Fibroblast of skin of left biceps (primary cell): Measurements from ENCODE around the gene MPP4.

ENCODE experiments used
- DNase-seq, 2 experiments: peaks; one replicate each; pipeline ENCODE4 v3.0.0-alpha.2; 2013; ENCODE audit warnings: low read depth in 2 of 2

The MPP4 gene

DNA sequence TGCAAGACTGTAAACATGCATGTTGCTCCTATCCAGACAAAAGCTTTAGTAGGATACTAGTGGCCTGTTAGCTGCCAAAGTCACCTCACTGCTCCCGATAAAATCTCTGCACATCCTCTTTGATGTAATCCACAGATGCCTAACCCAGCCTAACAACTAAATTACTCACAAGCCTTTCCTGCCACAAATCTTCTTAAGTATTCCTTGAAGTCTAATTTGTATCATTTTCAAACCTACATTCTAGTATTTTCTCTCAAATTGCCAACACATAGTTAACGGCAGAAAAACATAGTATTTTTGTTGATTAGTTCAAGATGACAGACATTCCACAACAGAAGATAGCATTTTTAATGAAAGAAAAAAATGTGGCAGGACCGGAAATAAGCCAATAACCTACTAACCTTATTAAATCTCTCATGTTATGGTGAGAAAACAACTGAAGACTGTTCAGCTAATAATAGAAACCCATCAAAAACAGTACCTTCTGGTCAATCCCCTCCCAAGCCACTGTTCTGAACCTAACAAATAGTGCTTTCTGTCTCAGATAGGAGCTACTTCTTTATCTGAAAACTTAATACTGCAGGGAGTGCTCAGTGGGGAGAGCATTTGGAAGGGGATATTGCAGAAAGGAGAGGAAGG, at the start of gene MPP4:
Gene MPP4 (minus strand): TSS at position 57 of the 639 bp plus-strand sequence. CDS start 4,690 bp downstream, outside the sequence.
- peak; percentile 55 to 59 for DNase-seq

- DNase-seq, result no peak
Observed at GRCh38 chr2:201746551-201746950, 48.1 kb upstream of the MPP4 start.

- DNase-seq, result no peak
Observed at GRCh38 chr2:201735486-201735885, 37.0 kb upstream of the MPP4 start.

DNA sequence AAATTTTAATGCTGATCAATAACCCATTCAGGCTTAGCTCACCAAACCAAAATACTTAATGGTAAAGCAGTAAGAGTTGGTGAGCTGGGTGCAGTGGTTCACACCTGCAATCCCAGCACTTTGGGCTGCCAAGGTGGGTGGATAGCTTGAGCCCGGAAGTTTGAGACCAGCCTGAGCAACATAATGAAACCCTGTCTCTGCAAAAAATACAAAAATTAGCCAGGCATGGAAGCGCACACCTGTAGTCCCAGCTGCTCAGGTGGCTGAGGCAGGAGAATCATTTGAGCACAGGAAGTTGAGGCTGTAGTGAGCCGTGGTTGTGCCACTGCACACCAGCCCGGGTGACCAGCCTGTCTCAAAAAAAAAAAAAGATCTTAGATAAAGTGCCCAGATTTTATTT, 35.7 kb upstream of the MPP4 start:
- DNase-seq, result no peak

DNA sequence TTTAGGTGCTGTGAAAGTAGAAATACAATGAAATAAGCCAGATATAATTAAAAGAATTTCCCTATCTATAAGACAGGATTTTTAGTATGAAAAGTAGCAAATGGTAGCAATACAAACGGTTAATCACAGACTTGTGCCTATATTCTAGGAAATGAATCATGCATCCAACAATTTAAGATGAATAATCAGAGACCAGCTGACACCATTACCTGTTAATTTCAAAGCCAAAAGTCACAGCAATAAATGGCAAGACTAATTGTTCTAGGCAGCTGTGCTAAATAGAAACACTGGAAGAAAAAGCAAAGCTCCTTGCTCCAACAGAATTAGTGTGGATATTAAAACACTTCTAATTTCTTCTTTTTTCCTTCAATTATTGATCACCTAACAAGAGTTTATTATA, 35.1 kb upstream of the MPP4 start:
- no peak for DNase-seq

DNA sequence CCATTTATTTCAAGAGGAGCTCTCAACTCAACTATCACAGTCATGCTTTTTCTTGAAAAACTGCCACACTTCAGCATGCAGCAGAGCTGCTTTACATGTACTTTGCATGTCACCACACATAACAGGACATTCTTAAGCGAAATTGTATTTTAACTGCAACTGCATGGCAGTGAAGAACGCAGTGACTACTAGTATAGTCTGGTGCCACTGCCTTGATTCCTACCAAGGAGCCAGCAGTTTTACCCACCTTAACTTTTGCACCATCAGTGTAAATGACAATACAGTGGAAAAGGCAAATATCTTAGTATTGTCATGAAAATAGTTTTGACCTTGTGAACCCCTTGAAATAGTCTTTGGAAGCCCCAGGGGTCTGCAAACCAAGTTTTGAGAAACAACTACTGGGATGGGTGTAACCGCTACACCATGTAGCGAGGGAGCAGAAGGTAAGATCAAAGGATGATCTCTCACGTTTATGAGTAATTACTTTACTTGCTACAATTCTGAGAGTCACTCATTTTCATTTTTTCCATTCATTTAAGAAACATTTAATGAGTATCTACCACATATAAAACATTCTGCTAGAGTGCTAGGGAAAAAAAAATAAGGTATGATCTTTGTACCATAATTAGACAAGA, 32.3 kb upstream of the MPP4 start:
- no peak for DNase-seq

DNA sequence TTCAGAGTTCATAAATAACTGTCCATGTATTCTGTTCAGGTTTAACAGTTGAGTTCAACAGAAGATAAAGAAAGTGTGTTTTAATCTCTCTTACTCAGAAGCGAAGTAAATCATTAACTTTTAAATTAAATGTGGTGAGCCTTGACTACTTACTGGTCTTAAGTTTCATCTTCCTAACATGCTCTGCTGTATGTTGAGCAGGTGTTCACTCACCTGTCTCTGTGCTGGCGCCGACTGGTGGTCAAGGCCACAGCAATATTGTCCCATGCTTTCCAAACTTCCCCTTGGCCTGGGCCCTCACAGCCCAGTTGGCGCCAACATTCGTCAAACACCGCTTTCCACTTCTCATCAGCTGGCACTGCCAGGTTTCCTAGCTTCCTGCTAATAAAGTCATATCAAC, 17.0 kb upstream of the MPP4 start:
- no peak for DNase-seq

- no peak for DNase-seq
Observed at GRCh38 chr2:201712726-201713125, 14.3 kb upstream of the MPP4 start.

DNA sequence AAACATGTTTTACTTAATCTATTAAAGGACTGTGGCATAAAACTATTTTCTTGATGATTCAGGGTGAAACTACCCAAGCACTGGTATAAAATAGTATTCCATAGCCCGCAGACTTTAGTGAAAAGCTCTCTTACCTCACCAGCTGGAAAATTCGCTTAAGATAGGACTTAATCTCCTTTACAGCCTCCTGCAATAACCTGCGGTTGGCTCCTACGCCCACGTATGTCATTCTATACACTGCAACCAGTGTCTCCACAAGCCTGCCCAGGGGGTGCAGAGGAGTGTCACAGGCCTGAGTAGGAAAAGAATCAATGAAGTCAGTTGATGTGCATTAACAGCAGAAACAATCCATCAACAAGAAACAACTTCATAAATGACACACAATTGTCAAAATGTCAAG, 11.3 kb upstream of the MPP4 start:
- no peak for DNase-seq

DNA sequence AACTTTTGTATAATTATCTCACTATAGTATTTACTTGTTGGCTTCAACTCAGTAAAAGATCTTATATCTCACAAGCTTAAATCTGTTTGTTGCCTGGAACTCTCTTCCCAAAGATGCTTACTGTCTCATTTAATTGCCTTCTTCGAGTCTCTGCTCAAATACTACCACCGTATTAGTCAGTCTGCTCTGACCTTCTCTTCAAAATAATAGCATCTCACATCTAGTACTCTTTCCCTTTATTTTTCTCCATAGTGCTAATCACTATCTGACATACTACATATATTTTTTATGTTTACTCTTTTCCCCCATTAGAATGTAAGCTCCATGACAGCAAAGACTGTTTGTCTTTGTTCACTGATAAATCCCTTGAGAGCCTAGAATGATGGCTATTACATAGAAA, 10.6 kb upstream of the MPP4 start:
- no peak for DNase-seq

DNA sequence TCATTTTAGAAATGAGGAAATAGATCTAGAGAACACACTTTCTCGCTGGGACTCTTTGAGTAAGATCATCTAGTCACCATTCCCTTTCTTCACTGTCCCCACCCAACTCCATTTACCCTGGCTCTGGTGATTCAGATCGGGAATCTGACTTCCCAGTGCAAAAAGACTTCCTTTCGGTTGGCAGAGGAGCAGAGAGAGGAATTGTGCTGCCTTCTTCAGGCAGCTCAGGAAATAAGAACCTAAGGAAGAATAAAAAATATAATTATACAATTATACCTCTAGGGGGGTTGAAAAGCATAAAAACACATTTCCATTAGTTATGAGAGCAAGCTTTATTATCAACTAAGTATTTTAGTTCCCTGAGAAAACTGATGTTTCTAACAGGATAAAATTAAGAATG, 9.3 kb upstream of the MPP4 start:
- peak; percentile 24 to 36 for DNase-seq

- DNase-seq, result no peak
Observed at GRCh38 chr2:201707142-201707541, 8.7 kb upstream of the MPP4 start.

DNA sequence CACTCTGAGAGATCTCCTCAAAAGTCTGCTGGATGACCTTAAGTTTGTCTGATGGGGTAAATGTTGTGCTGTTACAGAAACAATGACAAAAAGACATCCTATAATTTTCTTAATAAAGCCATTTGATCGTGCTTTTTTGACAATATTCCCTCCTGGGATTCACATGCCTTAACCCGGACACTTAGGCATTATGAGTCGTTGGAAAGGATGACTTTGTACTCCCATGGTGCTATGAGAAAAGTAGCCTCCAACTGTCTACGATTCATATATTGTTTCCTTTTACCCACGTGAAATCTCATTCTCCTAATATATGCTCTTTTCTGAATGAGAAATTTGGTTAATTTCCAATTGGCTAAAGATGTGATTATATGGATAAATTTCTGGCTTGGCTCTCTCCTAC, 6.1 kb upstream of the MPP4 start:
- DNase-seq, result no peak

GRCh38 chr2:201701646-201702045, 3.2 kb upstream of the MPP4 start:
- DNase-seq, result no peak

GRCh38 chr2:201699416-201699815, 972 bp upstream of the MPP4 start:
- DNase-seq, result no peak

- DNase-seq, result peak; percentile 51 to 63
Observed at GRCh38 chr2:201697899-201698298, 545 bp downstream of the MPP4 start.

- DNase-seq, result peak; percentile 91
Observed at GRCh38 chr2:201696151-201696659, 2.2 kb downstream of the MPP4 start.

- no peak for DNase-seq
Observed at GRCh38 chr2:201685156-201685555, 13.3 kb downstream of the MPP4 start.

DNA sequence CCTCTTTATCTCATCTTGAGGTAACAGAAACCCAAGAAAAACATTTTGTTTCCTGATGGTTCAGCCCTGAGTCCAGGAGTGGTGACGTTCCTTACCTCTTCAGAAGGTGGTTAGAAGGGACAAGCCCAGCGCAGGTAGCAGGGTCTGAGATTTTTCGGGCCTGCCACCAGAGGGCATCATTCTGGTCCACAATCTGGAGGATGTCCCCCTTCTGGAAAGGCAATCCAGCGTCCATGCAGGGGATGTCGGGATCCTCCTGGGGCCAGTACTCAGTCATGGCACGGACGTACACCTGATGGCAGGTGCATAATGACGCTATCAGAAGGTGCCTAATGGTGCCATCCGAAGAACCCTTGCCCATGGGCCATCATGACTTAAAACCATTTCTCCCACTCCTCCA, 17.7 kb downstream of the MPP4 start:
- no peak for DNase-seq

DNA sequence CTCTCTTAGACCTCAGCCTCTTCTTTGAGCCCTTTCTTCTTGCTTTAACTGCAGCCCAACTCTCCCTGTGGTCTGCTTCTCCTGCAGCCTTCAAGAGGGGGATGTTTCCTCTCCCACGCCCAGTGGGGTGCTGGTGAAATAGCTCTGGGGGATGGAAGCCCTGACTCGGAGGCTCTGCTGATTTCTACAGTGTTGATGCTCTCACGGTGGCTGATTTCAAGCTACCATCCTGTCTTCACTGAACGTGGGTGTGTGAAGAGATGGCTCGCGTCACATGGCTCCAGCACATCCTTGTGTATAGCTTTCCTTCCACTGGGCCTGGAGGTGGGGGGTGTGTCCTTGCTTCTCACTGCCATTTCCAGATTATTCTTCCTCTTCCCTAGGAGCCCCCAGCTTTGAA, 20.0 kb downstream of the MPP4 start:
- no peak for DNase-seq

DNA sequence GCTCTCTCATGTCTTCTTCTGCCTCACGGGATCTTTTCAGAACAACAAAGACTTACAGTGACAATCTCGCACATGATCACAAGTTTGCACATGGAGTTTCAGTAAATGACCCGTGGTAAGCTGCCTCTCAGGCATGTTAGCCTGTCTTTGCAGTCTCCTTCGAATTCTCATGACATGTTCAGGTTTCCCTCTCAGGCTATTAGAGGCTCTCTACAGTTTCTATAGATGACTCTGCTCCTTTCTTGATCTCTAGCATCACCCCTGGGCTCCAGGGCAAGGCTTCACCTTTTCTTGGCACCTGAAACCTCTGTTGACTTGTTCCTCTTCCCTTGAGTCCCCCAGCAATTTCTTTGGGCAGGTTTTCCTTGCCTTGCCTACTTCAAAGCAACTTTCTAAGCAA, 23.0 kb downstream of the MPP4 start:
- no peak for DNase-seq

- no peak for DNase-seq
Observed at GRCh38 chr2:201674794-201675193, 23.6 kb downstream of the MPP4 start.

GRCh38 chr2:201674298-201674697, 24.1 kb downstream of the MPP4 start:
- DNase-seq, result no peak

- DNase-seq, result no peak
Observed at GRCh38 chr2:201673546-201673945, 24.9 kb downstream of the MPP4 start.
